Measurements from ENCODE around the gene AQP2.

DNA sequence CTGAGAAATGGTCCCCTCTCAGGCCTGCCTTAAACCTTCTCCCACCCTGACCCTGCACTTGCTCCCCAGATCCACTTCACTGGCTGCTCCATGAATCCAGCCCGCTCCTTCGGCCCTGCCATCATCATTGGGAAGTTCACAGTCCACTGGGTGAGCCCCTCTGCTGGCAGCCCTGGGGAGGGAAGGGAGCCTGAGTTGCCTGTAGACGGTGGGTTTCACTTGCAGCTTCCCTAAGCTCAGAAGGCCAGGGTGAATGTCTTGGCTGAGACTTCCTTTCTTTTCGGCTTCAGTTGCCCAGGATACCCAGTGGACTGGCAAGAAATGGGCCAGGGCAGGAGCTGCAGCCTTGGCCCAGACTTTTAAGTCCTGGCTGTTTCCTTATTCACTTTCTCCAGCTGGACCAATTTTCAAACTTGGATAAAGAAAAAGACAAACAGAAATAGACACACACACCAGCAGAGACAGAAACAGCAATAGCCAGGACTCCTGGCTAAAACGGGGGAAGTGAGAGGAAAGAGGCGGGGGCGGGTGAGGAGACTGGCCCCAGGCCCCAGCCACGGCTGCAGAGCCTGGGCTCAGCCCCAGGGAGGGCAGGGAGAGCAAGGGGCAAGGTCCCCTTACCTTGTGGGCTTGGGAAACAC is 24.3 kb downstream of the AQP2 start:
- TF ChIP-seq, protein P1, sequence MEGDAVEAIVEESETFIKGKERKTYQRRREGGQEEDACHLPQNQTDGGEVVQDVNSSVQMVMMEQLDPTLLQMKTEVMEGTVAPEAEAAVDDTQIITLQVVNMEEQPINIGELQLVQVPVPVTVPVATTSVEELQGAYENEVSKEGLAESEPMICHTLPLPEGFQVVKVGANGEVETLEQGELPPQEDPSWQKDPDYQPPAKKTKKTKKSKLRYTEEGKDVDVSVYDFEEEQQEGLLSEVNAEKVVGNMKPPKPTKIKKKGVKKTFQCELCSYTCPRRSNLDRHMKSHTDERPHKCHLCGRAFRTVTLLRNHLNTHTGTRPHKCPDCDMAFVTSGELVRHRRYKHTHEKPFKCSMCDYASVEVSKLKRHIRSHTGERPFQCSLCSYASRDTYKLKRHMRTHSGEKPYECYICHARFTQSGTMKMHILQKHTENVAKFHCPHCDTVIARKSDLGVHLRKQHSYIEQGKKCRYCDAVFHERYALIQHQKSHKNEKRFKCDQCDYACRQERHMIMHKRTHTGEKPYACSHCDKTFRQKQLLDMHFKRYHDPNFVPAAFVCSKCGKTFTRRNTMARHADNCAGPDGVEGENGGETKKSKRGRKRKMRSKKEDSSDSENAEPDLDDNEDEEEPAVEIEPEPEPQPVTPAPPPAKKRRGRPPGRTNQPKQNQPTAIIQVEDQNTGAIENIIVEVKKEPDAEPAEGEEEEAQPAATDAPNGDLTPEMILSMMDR (IDR thresholded peaks at IDR 0.05), result no peak
- TF ChIP-seq ZFX (IDR thresholded peaks at IDR 0.05; ENCODE audit: borderline replicate concordance), result no peak
